RWPE2 (cell line): ENCODE results near the gene RCAN1.

Source experiments
- ATAC-seq: fragments of 200-7000 bp; cut with Tn5 transposase; 3 replicates; pipeline ENCODE4 v1.9.1; 2021; ENCODE audit warnings: low read depth
- DNase-seq: peaks from one replicate; pipeline ENCODE4 v3.0.0-alpha.2; 2020; ENCODE audit warnings: low spot score
- H3K27ac ChIP-seq: fragments of 450-650 bp; 2 replicates; pipeline ENCODE4 v1.5.1; 2017; ENCODE audit warnings: mild to moderate bottlenecking; ENCODE audit not compliant: poor library complexity, severe bottlenecking
- H3K27me3 ChIP-seq: fragments of 250-450 bp; sonication (Bioruptor Pico); 2 replicates; pipeline ENCODE4 v1.5.1; 2021; ENCODE audit warnings: mild to moderate bottlenecking, moderate library complexity; ENCODE audit not compliant: insufficient read depth, poor library complexity, severe bottlenecking
- H3K36me3 ChIP-seq: fragments of 250-450 bp; sonication (Bioruptor Pico); 2 replicates; pipeline ENCODE4 v1.5.1; 2020; ENCODE audit warnings: low read depth, mild to moderate bottlenecking, moderate library complexity
- H3K4me1 ChIP-seq: fragments of 250-450 bp; sonication (Bioruptor Pico); 2 replicates; pipeline ENCODE4 v1.5.1; 2021; ENCODE audit warnings: mild to moderate bottlenecking, moderate library complexity; ENCODE audit not compliant: insufficient read depth, poor library complexity, severe bottlenecking
- H3K4me3 ChIP-seq: fragments of 250-450 bp; sonication (Bioruptor Pico); 2 replicates; pipeline ENCODE4 v1.5.1; 2021; ENCODE audit warnings: mild to moderate bottlenecking, moderate library complexity; ENCODE audit not compliant: severe bottlenecking
- H3K9me3 ChIP-seq: fragments of 250-450 bp; sonication (Bioruptor Pico); 2 replicates; pipeline ENCODE4 v1.5.1; 2021; ENCODE audit warnings: mild to moderate bottlenecking, moderate library complexity; ENCODE audit not compliant: severe bottlenecking
- CTCF ChIP-seq: fragments of 450-650 bp; IDR thresholded peaks from one replicate; pipeline ENCODE4 v1.5.1; 2017; ENCODE audit warnings: mild to moderate bottlenecking, moderate library complexity; ENCODE audit not compliant: poor library complexity, severe bottlenecking

Gene RCAN1

GRCh38 chr21:34589511-34590282 lies 25.2 kb downstream of the RCAN1 start:
- Histone ChIP-seq H3K4me1 (no peaks in the 10 kb centered on the region), H3K9me3 (peaks cover 6% of the 10 kb centered on the region), H3K4me3 (no peak overlapping the region), H3K27ac (no peak overlapping the region), H3K36me3 (no peaks in the 10 kb centered on the region), H3K27me3 (no peaks in the 10 kb centered on the region)
- TF ChIP-seq CTCF = no peak
- ATAC-seq (no peak), DNase-seq (no peak)

GRCh38 chr21:34583926-34584563 lies 30.9 kb downstream of the RCAN1 start:
- H3K4me1 ChIP-seq = peaks cover 29% of the 10 kb centered on the region
- H3K27ac ChIP-seq = no peak overlapping the region
- no peaks in the 10 kb centered on the region for H3K36me3 ChIP-seq
- ATAC-seq = no peak
- H3K27me3 ChIP-seq = no peaks in the 10 kb centered on the region
- H3K4me3 ChIP-seq = no peak overlapping the region
- no peak for DNase-seq
- peaks cover 6% of the 10 kb centered on the region for H3K9me3 ChIP-seq
- TF ChIP-seq CTCF = no peak

GRCh38 chr21:34582506-34583150 lies 32.3 kb downstream of the RCAN1 start:
- H3K27me3 ChIP-seq = no peaks in the 10 kb centered on the region
- H3K4me1 ChIP-seq = peaks cover 29% of the 10 kb centered on the region
- H3K27ac ChIP-seq = no peak overlapping the region
- TF ChIP-seq CTCF = peak; percentile 37
- ATAC-seq (peak; percentile 61), DNase-seq (no peak)
- peaks cover 6% of the 10 kb centered on the region for H3K9me3 ChIP-seq
- H3K36me3 ChIP-seq = no peaks in the 10 kb centered on the region
- no peak overlapping the region for H3K4me3 ChIP-seq

GRCh38 chr21:34580181-34580700 lies 34.7 kb downstream of the RCAN1 start:
- no peak for TF ChIP-seq CTCF
- DNase-seq = no peak
- Histone ChIP-seq H3K36me3 (no peaks in the 10 kb centered on the region), H3K27ac (peak overlapping the region; percentile 60), H3K27me3 (no peaks in the 10 kb centered on the region), H3K4me1 (peaks cover 41% of the 10 kb centered on the region), H3K4me3 (no peak overlapping the region), H3K9me3 (no peaks in the 10 kb centered on the region)
- ATAC-seq = peak; percentile 79
